GM23248 (cell line): ENCODE data around the gene ATG10.

ENCODE experiments used
- EZH2 ChIP-seq: fragments of 200-600 bp; sonication (generic); IDR thresholded peaks from 2 replicates; pipeline ENCODE4 v1.6.1; 2018; ENCODE audit warnings: antibody characterized with exemption, mild to moderate bottlenecking; ENCODE audit not compliant: insufficient read depth, poor library complexity, severe bottlenecking
- EZH2phosphoT487 ChIP-seq: fragments of 200-600 bp; sonication (generic); IDR thresholded peaks from 2 replicates; pipeline ENCODE4 v1.6.1; 2018; ENCODE audit warnings: antibody characterized with exemption, moderate library complexity, mild to moderate bottlenecking, low read depth; ENCODE audit not compliant: insufficient read depth

DNA sequence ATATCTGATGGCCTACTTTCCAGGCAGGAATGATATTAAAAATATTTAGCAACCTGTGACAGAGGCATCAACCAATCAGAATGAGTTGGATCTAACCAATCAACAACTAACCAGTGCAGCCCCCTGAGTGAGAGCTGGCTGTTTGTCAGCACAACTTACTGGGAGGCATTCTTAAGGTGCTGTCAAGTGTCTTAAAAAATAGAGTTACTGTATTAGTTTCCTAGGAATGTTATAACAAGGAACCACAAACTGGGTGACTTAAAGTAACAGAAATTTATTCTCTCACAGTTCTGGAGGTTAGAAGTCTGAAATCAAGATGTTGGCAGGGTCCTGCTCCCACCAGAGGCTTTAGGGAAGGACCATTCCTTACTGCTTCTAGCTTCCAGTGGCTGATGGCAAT is 85.2 kb downstream of the ATG10 start:
- TF ChIP-seq EZH2phosphoT487 (no peak), EZH2 (no peak)
